ENCODE data around the gene ZFYVE19. TPM values are rescaled to one million over a fixed set of nuclear protein-coding genes. Genes with fewer than 3 reads are reported as not detected.

The ZFYVE19 gene
- 37.6 and 39.3 TPM in 2 replicates for total RNA-seq

GRCh38 chr15:40807028-40807887 is at the start of gene ZFYVE19, which contains the start of gene DNAJC17:
Gene ZFYVE19, plus strand, starts transcription at chr15:40807089. Its CDS starts 501 bp downstream, at chr15:40807590.
Gene DNAJC17, minus strand, starts transcription at chr15:40807473. Its CDS starts 27 bp downstream, at chr15:40807446.
- Mint-ChIP-seq H3K27me3 (ENCODE audit: low read depth) (no peaks in the 10 kb centered on the region), H3K4me1 (ENCODE audit: low read depth) (peaks cover 18% of the 10 kb centered on the region), H3K36me3 (ENCODE audit: low read depth) (peaks cover 22% of the 10 kb centered on the region), H3K9me3 (no peaks in the 10 kb centered on the region), H3K27ac (peak within 1 kb of the TSS; percentile 98), H3K4me3 (ENCODE audit: low read depth) (peak within 1 kb of the TSS; percentile 96)
- peak; percentile 93 for DNase-seq (ENCODE audit: low spot score)
- intact Hi-C loops (cut with micrococcal nuclease): loop anchor here (1.0 kb wide), 5 partner anchors 37 to 424 kb away; partner anchors contain the start of genes CHP1, RMDN3, SPINT1 and VPS18

- intact Hi-C loops (cut with micrococcal nuclease): loop anchor here (5.0 to 10.0 kb wide), 2 partner anchors 132 to 165 kb away; partner anchors contain the start of genes KNL1 and VPS18
- no peaks in the 10 kb centered on the region for H3K9me3 Mint-ChIP-seq
- DNase-seq (ENCODE audit: low spot score): no peak
- peaks cover 12% of the 10 kb centered on the region for H3K4me1 Mint-ChIP-seq (ENCODE audit: low read depth)
- no peaks in the 10 kb centered on the region for H3K36me3 Mint-ChIP-seq (ENCODE audit: low read depth)
- no peaks in the 10 kb centered on the region for H3K27me3 Mint-ChIP-seq (ENCODE audit: low read depth)
- H3K4me3 Mint-ChIP-seq (ENCODE audit: low read depth): no peak overlapping the region
- no peak overlapping the region for H3K27ac Mint-ChIP-seq
Measured at GRCh38 chr15:40759961-40760360, 46.9 kb upstream of the ZFYVE19 start.

- intact Hi-C loops (cut with micrococcal nuclease): loop anchor here (1.0 to 10.0 kb wide), 2 partner anchors 8 to 168 kb away; partner anchors contain the start of genes KNL1 and RMDN3
- Mint-ChIP-seq H3K9me3 (no peaks in the 10 kb centered on the region), H3K4me3 (ENCODE audit: low read depth) (peak overlapping the region; percentile 78), H3K27me3 (ENCODE audit: low read depth) (no peaks in the 10 kb centered on the region), H3K4me1 (ENCODE audit: low read depth) (peaks cover 15% of the 10 kb centered on the region), H3K36me3 (ENCODE audit: low read depth) (peaks cover 11% of the 10 kb centered on the region), H3K27ac (peak overlapping the region; percentile 90)
- DNase-seq (ENCODE audit: low spot score): peak; percentile 30
Measured at GRCh38 chr15:40762919-40763800, 43.7 kb upstream of the ZFYVE19 start.

GRCh38 chr15:40763801-40764628 is 42.9 kb upstream of the ZFYVE19 start, which contains the start of gene GCHFR:
Gene GCHFR, plus strand, starts transcription at chr15:40764068. Its CDS starts 113 bp downstream, at chr15:40764181.
- peaks cover 14% of the 10 kb centered on the region for H3K36me3 Mint-ChIP-seq (ENCODE audit: low read depth)

GRCh38 chr15:40764629-40765103 is 42.2 kb upstream of the ZFYVE19 start:
- no peak for DNase-seq (ENCODE audit: low spot score)
- H3K4me1 Mint-ChIP-seq (ENCODE audit: low read depth): peaks cover 22% of the 10 kb centered on the region
- intact Hi-C loops (cut with micrococcal nuclease): loop anchor here (10.0 kb wide), 1 partner anchor 170 kb away; the partner anchor contains the start of gene KNL1
- H3K9me3 Mint-ChIP-seq: no peaks in the 10 kb centered on the region
- H3K27me3 Mint-ChIP-seq (ENCODE audit: low read depth): no peaks in the 10 kb centered on the region
- H3K4me3 Mint-ChIP-seq (ENCODE audit: low read depth): peak overlapping the region; percentile 78
- peak overlapping the region; percentile 81 for H3K27ac Mint-ChIP-seq
- H3K36me3 Mint-ChIP-seq (ENCODE audit: low read depth): peaks cover 14% of the 10 kb centered on the region

More at GRCh38 chr15:40763801-40764628, 42.9 kb upstream of the ZFYVE19 start, which contains the start of gene GCHFR:
- no peaks in the 10 kb centered on the region for H3K9me3 Mint-ChIP-seq
- H3K27me3 Mint-ChIP-seq (ENCODE audit: low read depth): no peaks in the 10 kb centered on the region
- peak within 1 kb of the TSS; percentile 78 for H3K4me3 Mint-ChIP-seq (ENCODE audit: low read depth)
- DNase-seq (ENCODE audit: low spot score): peak; percentile 71
- intact Hi-C loops (cut with micrococcal nuclease): loop anchor here (1.0 to 10.0 kb wide), 2 partner anchors 9 to 169 kb away; partner anchors contain the start of genes KNL1 and RMDN3
- H3K4me1 Mint-ChIP-seq (ENCODE audit: low read depth): peaks cover 18% of the 10 kb centered on the region
- H3K27ac Mint-ChIP-seq: peak within 1 kb of the TSS; percentile 90

GRCh38 chr15:40766194-40766815 is 40.6 kb upstream of the ZFYVE19 start:
- no peak for DNase-seq (ENCODE audit: low spot score)
- no peaks in the 10 kb centered on the region for H3K27me3 Mint-ChIP-seq (ENCODE audit: low read depth)
- H3K36me3 Mint-ChIP-seq (ENCODE audit: low read depth): peaks cover 17% of the 10 kb centered on the region
- intact Hi-C loops (cut with micrococcal nuclease): loop anchor here (10.0 kb wide), 1 partner anchor 172 kb away; the partner anchor contains the start of gene KNL1
- peak overlapping the region; percentile 12 for H3K27ac Mint-ChIP-seq
- peaks cover 27% of the 10 kb centered on the region for H3K4me1 Mint-ChIP-seq (ENCODE audit: low read depth)
- H3K9me3 Mint-ChIP-seq: no peaks in the 10 kb centered on the region
- H3K4me3 Mint-ChIP-seq (ENCODE audit: low read depth): no peak overlapping the region

- Mint-ChIP-seq H3K9me3 (no peaks in the 10 kb centered on the region), H3K27me3 (ENCODE audit: low read depth) (no peaks in the 10 kb centered on the region), H3K36me3 (ENCODE audit: low read depth) (peaks cover 20% of the 10 kb centered on the region), H3K4me1 (ENCODE audit: low read depth) (peaks cover 27% of the 10 kb centered on the region), H3K27ac (no peak overlapping the region), H3K4me3 (ENCODE audit: low read depth) (no peak overlapping the region)
- intact Hi-C loops (cut with micrococcal nuclease): loop anchor here (10.0 kb wide), 1 partner anchor 172 kb away; the partner anchor contains the start of gene KNL1
- no peak for DNase-seq (ENCODE audit: low spot score)
Measured at GRCh38 chr15:40766906-40767837, 39.7 kb upstream of the ZFYVE19 start.

GRCh38 chr15:40767838-40768500 is 38.9 kb upstream of the ZFYVE19 start:
- intact Hi-C loops (cut with micrococcal nuclease): loop anchor here (10.0 kb wide), 1 partner anchor 173 kb away; the partner anchor contains the start of gene KNL1
- no peak overlapping the region for H3K4me3 Mint-ChIP-seq (ENCODE audit: low read depth)
- no peak for DNase-seq (ENCODE audit: low spot score)
- peaks cover 20% of the 10 kb centered on the region for H3K36me3 Mint-ChIP-seq (ENCODE audit: low read depth)
- H3K27me3 Mint-ChIP-seq (ENCODE audit: low read depth): no peaks in the 10 kb centered on the region
- no peaks in the 10 kb centered on the region for H3K9me3 Mint-ChIP-seq
- H3K27ac Mint-ChIP-seq: no peak overlapping the region
- H3K4me1 Mint-ChIP-seq (ENCODE audit: low read depth): peaks cover 27% of the 10 kb centered on the region

- Mint-ChIP-seq H3K27me3 (ENCODE audit: low read depth) (no peaks in the 10 kb centered on the region), H3K27ac (peak overlapping the region; percentile 76), H3K9me3 (no peaks in the 10 kb centered on the region), H3K4me3 (ENCODE audit: low read depth) (no peak overlapping the region), H3K36me3 (ENCODE audit: low read depth) (peaks cover 20% of the 10 kb centered on the region), H3K4me1 (ENCODE audit: low read depth) (peaks cover 27% of the 10 kb centered on the region)
- intact Hi-C loops (cut with micrococcal nuclease): loop anchor here (10.0 kb wide), 1 partner anchor 174 kb away; the partner anchor contains the start of gene KNL1
- DNase-seq (ENCODE audit: low spot score): no peak
Measured at GRCh38 chr15:40768521-40769273, 38.2 kb upstream of the ZFYVE19 start.

All from activated T-helper 2 cell treated with anti-CD3 and anti-CD28 coated beads, Interferon-gamma antibody, Interleukin-2, Interleukin-4, amounts not matched to agents 10 μg/mL and 5 μg/mL and 100 μg/mL, durations not matched to agents 14 hours and 24 hours and 36 hours (primary cell).